T-helper 2 cell treated with Interferon-gamma antibody and Interleukin-4, amounts not matched to agents 5 μg/mL and 100 μg/mL, for 36 hours (primary cell): ENCODE results near the gene CTXN2.

Source experiments
- DNase-seq: peaks from one replicate; pipeline ENCODE4 v3.0.0; 2021; ENCODE audit warnings: low spot score
- H3K27ac Mint-ChIP-seq: one replicate; pipeline ENCODE4 v1.8.0; 2021; ENCODE audit warnings: mild to moderate bottlenecking, mixed read lengths
- H3K27me3 Mint-ChIP-seq: one replicate; pipeline ENCODE4 v1.8.0; 2021; ENCODE audit warnings: low read depth, mixed read lengths
- H3K36me3 Mint-ChIP-seq: one replicate; pipeline ENCODE4 v1.8.0; 2021; ENCODE audit warnings: low read depth, mixed read lengths
- H3K4me1 Mint-ChIP-seq: one replicate; pipeline ENCODE4 v1.8.0; 2021; ENCODE audit warnings: low read depth, mixed read lengths
- H3K4me3 Mint-ChIP-seq: one replicate; pipeline ENCODE4 v1.8.0; 2022; ENCODE audit warnings: mild to moderate bottlenecking, moderate library complexity, mixed read lengths
- H3K9me3 Mint-ChIP-seq: one replicate; pipeline ENCODE4 v1.8.0; 2021; ENCODE audit warnings: mixed read lengths

The CTXN2 gene

DNA sequence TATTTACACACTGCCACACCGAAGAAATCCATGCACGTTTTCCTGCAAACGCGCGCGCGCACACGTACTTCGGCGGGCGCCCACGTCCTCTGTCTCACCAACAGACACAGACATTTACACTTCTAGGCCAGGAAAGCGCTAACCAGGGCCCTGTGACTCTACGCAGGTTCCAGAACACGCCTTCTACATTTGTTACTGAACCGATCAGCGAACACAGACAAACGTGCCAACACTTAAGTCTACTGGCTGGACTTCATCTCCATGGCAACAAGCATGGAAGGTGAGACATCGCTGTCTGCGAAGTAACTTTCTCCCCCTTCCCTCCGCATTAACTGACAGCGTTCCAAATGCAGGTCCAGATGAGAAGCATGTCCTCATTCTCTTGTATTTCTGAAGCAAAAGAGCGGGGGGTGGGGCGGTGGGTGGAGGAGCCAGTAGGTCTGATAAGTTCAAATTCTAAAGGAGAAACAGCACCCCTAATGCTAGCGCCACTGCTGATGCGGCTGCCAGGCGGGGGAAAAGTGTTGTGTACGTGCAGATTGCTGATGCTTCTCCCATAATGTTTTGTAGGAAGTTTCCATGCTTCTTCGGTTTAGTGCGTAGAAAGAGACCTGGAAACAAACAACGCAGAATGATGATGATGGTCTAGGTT is at the start of gene CTXN2:
Gene CTXN2 (plus strand): TSS at position 92 of the 652 bp plus-strand sequence. CDS start 9,636 bp downstream, outside the sequence.
- Mint-ChIP-seq H3K27ac (no peak within 1 kb of the TSS), H3K36me3 (no peaks in the 10 kb centered on the region), H3K4me3 (peak within 1 kb of the TSS; percentile 49), H3K27me3 (peaks cover 30% of the 10 kb centered on the region), H3K4me1 (peaks cover 3% of the 10 kb centered on the region), H3K9me3 (peaks cover 3% of the 10 kb centered on the region)
- DNase-seq, result no peak

DNA sequence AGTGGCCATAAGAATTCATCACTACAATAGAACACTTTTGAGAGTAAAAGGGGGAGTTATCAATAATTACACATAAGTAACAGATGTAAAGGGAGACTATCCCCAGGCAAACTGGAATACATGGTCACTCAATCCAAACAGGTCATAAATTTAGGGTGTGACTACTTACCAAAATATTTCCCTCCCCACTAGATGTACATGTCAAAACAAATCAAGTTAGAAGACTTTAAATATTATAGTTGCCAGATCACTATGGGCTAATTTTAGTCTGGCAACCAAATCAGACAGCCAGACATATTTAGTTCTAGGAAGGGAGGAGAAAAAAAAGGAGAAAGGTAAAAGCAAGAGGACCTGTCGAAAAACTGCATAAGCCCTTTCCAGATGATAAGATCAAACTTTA is 47.6 kb upstream of the CTXN2 start:
- no peak overlapping the region for H3K27ac Mint-ChIP-seq
- H3K4me1 Mint-ChIP-seq, result peaks cover 20% of the 10 kb centered on the region
- H3K36me3 Mint-ChIP-seq, result peaks cover 16% of the 10 kb centered on the region
- DNase-seq, result no peak
- no peak overlapping the region for H3K4me3 Mint-ChIP-seq
- no peaks in the 10 kb centered on the region for H3K9me3 Mint-ChIP-seq
- H3K27me3 Mint-ChIP-seq, result no peaks in the 10 kb centered on the region

GRCh38 chr15:48144889-48145288 is 46.6 kb upstream of the CTXN2 start:
- no peak for DNase-seq
- H3K27me3 Mint-ChIP-seq, result no peaks in the 10 kb centered on the region
- peak overlapping the region; percentile 0 for H3K27ac Mint-ChIP-seq
- H3K36me3 Mint-ChIP-seq, result peaks cover 21% of the 10 kb centered on the region
- H3K4me1 Mint-ChIP-seq, result peaks cover 20% of the 10 kb centered on the region
- no peaks in the 10 kb centered on the region for H3K9me3 Mint-ChIP-seq
- no peak overlapping the region for H3K4me3 Mint-ChIP-seq

GRCh38 chr15:48145923-48146322 is 45.5 kb upstream of the CTXN2 start:
- Mint-ChIP-seq H3K27me3 (no peaks in the 10 kb centered on the region), H3K27ac (no peak overlapping the region), H3K4me3 (no peak overlapping the region), H3K36me3 (peaks cover 23% of the 10 kb centered on the region), H3K4me1 (peaks cover 20% of the 10 kb centered on the region), H3K9me3 (no peaks in the 10 kb centered on the region)
- no peak for DNase-seq

GRCh38 chr15:48147358-48147757 is 44.1 kb upstream of the CTXN2 start:
- Mint-ChIP-seq H3K36me3 (peaks cover 30% of the 10 kb centered on the region), H3K27me3 (no peaks in the 10 kb centered on the region), H3K27ac (no peak overlapping the region), H3K4me1 (peaks cover 20% of the 10 kb centered on the region), H3K4me3 (no peak overlapping the region), H3K9me3 (no peaks in the 10 kb centered on the region)
- no peak for DNase-seq

DNA sequence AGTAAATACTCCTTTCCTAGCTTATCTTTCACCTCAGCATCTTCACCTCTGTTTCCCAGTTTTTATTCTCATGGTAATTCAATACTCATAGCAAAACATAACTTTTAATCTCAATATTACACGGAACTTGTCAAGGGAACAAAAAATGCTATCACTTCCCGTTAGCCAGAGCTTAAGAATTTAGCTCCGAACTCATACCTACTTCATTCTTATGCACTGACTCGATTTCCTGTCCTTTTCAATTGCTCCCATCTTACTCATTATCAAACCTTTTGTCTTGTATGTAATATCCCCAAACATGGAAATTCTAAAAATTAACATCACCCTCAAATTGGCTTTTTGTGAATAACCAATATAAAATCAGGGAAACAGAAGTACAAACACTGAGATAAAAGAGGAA is 41.6 kb upstream of the CTXN2 start:
- no peaks in the 10 kb centered on the region for H3K27me3 Mint-ChIP-seq
- peaks cover 30% of the 10 kb centered on the region for H3K36me3 Mint-ChIP-seq
- no peak for DNase-seq
- peaks cover 11% of the 10 kb centered on the region for H3K4me1 Mint-ChIP-seq
- no peaks in the 10 kb centered on the region for H3K9me3 Mint-ChIP-seq
- no peak overlapping the region for H3K27ac Mint-ChIP-seq
- H3K4me3 Mint-ChIP-seq, result no peak overlapping the region

- Mint-ChIP-seq H3K9me3 (no peaks in the 10 kb centered on the region), H3K36me3 (peaks cover 35% of the 10 kb centered on the region), H3K27me3 (no peaks in the 10 kb centered on the region), H3K27ac (no peak overlapping the region), H3K4me1 (no peaks in the 10 kb centered on the region), H3K4me3 (no peak overlapping the region)
- DNase-seq, result no peak
These were observed 37.9 kb upstream of the CTXN2 start for GRCh38 chr15:48153526-48153925.

GRCh38 chr15:48168616-48169015 is 22.8 kb upstream of the CTXN2 start:
- no peaks in the 10 kb centered on the region for H3K27me3 Mint-ChIP-seq
- peaks cover 6% of the 10 kb centered on the region for H3K4me1 Mint-ChIP-seq
- peaks cover 42% of the 10 kb centered on the region for H3K36me3 Mint-ChIP-seq
- H3K27ac Mint-ChIP-seq, result no peak overlapping the region
- no peak overlapping the region for H3K4me3 Mint-ChIP-seq
- H3K9me3 Mint-ChIP-seq, result peaks cover 7% of the 10 kb centered on the region
- DNase-seq, result no peak

DNA sequence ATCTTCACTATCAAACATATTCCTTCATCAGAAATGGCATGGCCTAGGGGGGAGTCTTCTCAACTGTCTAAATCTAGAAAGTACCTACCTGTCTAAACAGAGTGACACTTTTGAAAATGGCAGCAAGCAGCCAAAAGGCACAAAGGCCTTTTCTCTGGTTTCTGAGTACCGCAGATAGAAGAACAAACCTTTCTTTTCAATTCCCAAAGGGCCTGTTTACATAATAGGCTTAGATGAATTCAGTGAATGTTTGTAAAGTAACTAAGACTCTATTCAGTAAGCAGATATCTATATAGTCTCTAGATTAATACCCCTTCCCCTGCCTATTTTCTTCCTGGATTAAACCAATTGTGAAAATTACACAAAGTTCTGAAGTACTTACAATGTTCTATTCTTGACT is 20.5 kb upstream of the CTXN2 start:
- H3K9me3 Mint-ChIP-seq, result peaks cover 15% of the 10 kb centered on the region
- no peaks in the 10 kb centered on the region for H3K27me3 Mint-ChIP-seq
- no peak for DNase-seq
- H3K4me1 Mint-ChIP-seq, result peaks cover 14% of the 10 kb centered on the region
- H3K36me3 Mint-ChIP-seq, result peaks cover 41% of the 10 kb centered on the region
- no peak overlapping the region for H3K4me3 Mint-ChIP-seq
- H3K27ac Mint-ChIP-seq, result no peak overlapping the region

DNA sequence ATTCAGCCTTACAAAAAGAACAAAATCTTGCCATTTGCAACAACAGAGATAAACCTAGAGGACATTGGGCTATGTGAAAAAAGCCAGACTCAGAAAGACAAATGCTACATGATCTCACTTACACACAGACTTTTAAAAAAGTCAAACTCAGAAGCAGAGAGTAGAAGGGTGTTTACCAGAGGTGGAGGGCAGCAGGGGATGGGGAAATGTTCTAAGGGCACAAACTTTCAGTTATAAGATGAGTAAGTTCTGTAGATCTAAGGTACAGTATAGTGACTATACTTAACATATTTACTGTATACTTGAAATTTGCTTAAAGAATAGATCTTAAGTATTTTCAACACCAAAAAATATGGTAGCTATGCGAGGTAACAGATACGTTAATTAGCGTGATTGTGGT is 16.3 kb upstream of the CTXN2 start:
- peaks cover 15% of the 10 kb centered on the region for H3K9me3 Mint-ChIP-seq
- no peak overlapping the region for H3K4me3 Mint-ChIP-seq
- H3K27ac Mint-ChIP-seq, result no peak overlapping the region
- peaks cover 20% of the 10 kb centered on the region for H3K4me1 Mint-ChIP-seq
- DNase-seq, result no peak
- H3K27me3 Mint-ChIP-seq, result no peaks in the 10 kb centered on the region
- H3K36me3 Mint-ChIP-seq, result peaks cover 25% of the 10 kb centered on the region

DNA sequence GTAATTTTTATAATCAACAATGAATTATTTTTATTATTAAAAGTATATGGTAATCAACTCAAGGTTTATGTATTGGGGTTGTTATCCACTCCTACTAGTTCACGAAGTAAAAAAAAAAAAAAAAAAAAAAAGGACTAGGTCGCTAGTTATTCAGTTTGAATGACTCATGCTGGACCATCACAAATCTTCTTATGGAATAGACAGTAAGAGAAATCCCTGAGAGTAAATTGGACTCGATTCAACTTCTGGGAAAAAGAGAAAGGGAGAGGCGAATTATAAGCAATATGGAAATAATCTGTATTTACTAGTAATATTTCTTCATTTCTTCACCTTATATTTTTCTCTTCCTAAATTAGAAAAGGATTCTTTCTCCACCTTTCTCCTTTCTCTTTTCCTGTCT is 15.4 kb upstream of the CTXN2 start:
- H3K27me3 Mint-ChIP-seq, result peaks cover 4% of the 10 kb centered on the region
- DNase-seq, result no peak
- peak overlapping the region; percentile 15 for H3K4me3 Mint-ChIP-seq
- no peak overlapping the region for H3K27ac Mint-ChIP-seq
- peaks cover 15% of the 10 kb centered on the region for H3K9me3 Mint-ChIP-seq
- H3K4me1 Mint-ChIP-seq, result peaks cover 20% of the 10 kb centered on the region
- peaks cover 25% of the 10 kb centered on the region for H3K36me3 Mint-ChIP-seq

GRCh38 chr15:48176957-48177356 is 14.5 kb upstream of the CTXN2 start:
- H3K4me3 Mint-ChIP-seq, result peak overlapping the region; percentile 90
- H3K27ac Mint-ChIP-seq, result peak overlapping the region; percentile 63
- no peak for DNase-seq
- peaks cover 7% of the 10 kb centered on the region for H3K27me3 Mint-ChIP-seq
- peaks cover 21% of the 10 kb centered on the region for H3K36me3 Mint-ChIP-seq
- H3K9me3 Mint-ChIP-seq, result peaks cover 15% of the 10 kb centered on the region
- H3K4me1 Mint-ChIP-seq, result peaks cover 20% of the 10 kb centered on the region

DNA sequence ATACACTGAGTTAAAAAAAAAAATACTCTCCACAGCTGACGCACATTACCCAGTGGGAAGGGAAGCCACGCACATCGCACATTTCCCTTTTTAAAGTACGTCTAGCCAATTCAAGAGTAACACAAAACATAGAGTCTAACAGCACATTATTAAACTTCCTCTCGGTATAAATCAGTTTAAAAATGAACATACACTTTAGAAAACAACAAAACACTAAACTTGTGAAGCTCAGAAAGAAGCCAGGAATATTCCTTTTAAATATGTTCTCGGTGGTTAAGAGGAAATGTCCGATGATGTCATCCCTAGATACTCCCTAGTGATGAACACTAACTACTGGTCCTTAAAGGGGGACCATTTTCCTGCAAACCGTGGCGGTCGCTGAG is 14.1 kb upstream of the CTXN2 start:
- no peak for DNase-seq
- Mint-ChIP-seq H3K4me1 (peaks cover 20% of the 10 kb centered on the region), H3K4me3 (peak overlapping the region; percentile 90), H3K9me3 (peaks cover 15% of the 10 kb centered on the region), H3K27me3 (peaks cover 10% of the 10 kb centered on the region), H3K27ac (peak overlapping the region; percentile 91), H3K36me3 (peaks cover 19% of the 10 kb centered on the region)

DNA sequence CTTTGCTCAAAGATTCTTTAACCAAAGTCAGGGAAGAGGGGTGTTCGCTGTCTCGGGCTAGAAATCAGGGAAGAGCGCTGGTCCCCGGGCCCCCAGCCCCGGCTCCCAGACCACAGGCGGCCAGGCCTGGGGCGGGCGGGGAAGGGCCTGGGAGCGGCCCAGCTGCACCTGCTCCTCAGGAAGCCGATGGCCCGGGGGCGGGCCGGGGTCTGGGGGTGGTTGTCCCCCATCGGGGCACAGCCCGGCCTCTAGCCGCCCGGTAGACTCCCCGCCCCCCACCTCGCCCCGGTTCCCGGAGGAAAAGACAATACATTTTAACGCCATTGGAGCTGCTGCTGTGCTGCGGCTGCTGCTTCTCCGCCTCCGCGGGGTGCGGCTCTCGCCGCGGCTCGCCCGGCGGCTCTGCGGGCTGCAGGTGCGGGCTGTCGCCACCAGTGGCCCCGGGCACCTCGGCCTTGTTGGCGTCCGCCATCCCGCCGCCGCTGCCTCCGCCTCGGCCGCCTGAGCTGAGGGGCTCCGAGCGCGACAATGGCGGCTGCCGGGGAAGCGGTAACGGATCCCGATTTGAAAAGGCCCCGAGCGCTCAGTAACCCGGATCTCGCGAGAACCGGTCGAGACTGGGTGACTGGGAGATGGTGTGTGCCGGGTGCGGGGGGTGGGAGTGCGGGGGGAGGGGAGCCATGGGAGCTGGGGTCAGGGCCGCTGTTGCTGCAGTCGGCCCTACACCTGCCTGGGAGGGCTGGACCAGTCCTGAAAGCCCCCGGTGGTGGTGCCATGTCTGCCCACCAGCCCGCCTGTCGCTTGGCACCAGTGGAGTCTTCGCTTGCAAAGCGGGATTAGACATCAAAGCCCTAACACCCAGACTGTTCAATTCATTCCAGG is 13.5 kb upstream of the CTXN2 start, which contains the start of gene MYEF2:
Gene MYEF2 (minus strand): TSS at position 530 of the 882 bp plus-strand sequence. CDS start 58 bp downstream, at position 472.
- Mint-ChIP-seq H3K27ac (peak within 1 kb of the TSS; percentile 91), H3K36me3 (peaks cover 14% of the 10 kb centered on the region), H3K27me3 (peaks cover 14% of the 10 kb centered on the region), H3K4me1 (peaks cover 17% of the 10 kb centered on the region), H3K4me3 (peak within 1 kb of the TSS; percentile 90), H3K9me3 (peaks cover 15% of the 10 kb centered on the region)
- DNase-seq, result peak; percentile 71
